ENCODE data around the gene SNRK.

Gene SNRK

DNA sequence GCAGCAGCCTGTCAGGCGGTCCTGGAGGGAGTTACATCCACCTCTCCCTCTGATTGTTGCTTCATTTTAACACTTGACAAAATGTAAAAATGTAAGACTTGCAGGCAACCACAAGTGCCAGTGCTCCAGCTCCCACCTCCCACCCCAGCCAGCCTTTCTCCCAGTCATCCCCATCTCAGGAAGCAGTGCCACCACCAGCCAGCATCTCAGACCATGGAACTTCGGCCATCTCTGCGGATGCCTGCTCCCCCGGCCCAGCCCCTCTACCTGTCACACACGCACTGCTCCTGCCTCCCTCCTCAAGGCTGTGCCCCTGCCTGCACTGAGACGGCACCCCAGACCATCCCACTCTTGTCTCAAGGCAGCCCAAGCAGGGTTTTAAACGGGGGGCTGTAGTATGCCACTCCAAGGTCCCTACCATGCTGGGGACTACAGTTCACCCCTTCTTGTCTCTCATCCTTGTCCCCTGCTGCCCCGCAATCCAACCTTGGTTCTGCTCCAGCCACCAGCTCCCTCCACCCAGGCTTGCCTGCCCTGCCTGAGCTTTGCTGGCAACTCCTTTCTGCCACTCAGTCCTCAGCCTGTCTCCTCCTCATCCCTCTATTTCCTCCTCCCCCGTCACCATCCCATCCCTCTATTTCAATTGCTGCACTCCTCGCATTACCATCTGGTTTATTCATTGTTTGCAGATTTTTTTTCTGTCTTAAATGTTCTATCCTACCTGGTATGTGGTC is 85.8 kb downstream of the SNRK start:
- no peak for DNase-seq

- no peak for DNase-seq
Measured at GRCh38 chr3:43372809-43373559, 86.6 kb downstream of the SNRK start.

DNA sequence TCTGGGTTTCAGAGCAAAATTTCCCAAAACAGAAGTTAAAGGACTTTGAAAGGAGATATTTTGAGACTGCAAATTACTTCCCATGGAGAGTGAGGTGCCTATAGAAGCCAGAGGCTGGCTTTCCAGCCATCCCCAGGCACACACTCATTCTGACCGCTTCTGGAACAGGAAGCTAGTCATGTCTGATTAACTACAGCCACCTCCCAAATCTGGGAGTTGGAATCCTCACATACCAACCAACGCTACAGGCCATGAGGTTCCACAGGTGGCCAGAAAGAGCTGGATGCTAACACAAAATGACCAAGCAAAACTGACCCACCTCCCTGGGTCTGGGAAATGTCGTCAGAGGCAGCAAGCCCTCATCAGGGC is 87.2 kb downstream of the SNRK start:
- no peak for DNase-seq

- DNase-seq: no peak
Measured at GRCh38 chr3:43378066-43378935, 92.0 kb downstream of the SNRK start.

DNA sequence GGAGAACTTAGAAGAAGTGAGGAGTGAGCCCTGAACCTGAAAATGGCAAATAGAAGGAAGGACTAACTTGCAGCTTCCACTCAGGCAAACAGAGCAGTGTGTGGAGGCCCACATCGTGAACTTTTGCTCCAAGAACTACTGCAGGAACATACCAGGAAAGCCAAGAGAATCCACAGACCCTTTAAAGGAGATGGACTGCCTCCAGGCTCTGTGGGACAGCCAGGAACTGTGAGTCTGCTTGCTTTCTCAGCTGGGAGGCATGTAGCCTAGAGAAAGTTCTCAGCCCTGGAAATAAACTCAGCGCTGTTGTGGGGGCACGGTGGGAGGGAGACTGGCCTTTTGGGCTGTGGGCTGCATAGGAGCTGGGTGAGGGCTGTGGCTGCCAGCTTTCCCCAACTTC is 93.0 kb downstream of the SNRK start:
- DNase-seq: no peak

- no peak for DNase-seq
Measured at GRCh38 chr3:43388175-43388574, 101.8 kb downstream of the SNRK start.

DNA sequence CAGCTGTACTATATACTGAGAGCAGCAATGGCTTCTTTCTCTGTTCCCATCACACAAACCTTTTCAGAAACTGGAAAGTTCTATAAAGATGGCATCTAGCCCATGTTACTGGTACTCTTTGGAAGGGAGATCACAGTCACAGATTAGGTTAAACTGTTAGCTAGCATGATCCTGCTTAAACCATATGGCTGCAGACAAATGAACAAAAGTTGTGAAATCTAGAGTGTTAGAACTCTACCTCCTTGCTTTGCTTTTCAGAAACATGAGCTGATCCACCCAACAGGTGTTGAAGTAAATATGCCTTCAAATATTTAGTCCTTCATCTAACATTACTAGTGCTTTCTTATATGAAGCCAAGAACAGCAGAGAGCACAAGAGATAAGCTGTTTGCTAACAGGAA is 102.6 kb downstream of the SNRK start:
- DNase-seq: no peak

- DNase-seq: peak; percentile 19
Measured at GRCh38 chr3:43389388-43390254, 103.3 kb downstream of the SNRK start.

DNA sequence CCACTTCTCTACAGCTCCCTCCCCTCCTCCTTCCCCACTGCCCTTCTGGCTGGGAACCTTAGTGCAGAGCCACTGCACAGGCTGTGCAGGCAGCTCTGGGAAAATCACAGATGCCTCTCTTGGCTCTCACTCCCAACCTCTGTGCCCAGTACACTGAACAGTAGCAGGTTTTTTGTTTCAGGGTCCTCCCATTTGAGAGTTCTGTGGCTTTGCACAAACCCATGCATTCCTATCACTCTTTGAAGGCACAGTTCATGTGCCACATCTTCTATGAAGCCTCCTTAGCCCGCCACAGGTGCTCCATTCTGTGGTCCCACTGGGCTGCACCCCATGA is 103.9 kb downstream of the SNRK start:
- DNase-seq: no peak

DNA sequence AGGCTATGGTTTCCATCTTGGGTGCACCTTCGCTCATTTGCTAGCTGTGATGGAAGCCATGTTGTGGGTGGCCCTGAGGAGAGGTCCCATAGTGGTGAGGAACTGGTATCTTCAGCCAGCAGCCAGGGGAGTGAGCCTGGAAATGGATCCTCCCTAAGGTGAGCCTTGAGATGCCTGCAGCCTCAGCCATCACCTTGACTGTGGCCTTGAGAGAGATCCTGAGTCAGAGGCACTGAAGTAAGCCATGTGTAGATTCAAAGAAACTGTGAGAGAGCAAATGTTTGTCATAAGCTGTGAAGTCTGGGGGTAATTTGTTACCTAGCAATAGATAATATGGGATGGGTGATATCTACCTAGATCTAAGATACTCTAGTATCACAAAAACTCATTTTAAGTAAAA is 105.3 kb downstream of the SNRK start:
- no peak for DNase-seq

GRCh38 chr3:43394041-43394554 is 107.8 kb downstream of the SNRK start:
- DNase-seq: no peak

DNA sequence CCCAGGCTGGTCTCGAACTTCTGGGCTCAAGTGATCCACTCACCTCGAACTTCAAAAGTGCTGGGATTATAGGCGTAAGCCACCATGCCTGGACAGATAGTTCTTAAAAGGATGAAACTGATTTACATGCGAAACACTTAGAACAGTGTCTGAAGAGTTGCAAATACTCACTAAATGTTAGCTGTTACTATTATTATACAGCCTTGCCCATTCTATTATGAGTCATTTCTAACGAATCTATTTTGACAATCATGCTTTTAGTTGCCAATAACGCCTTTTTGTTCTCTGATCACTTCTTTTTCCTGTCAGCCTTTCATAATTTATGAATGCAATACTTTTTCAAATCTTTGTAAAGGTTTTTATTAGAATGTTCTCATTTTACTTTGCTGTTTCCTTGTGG is 112.7 kb downstream of the SNRK start:
- DNase-seq: no peak

GRCh38 chr3:43400167-43400566 is 113.8 kb downstream of the SNRK start:
- no peak for DNase-seq
